ENCODE measurements around the gene ETS2. TPM values are rescaled to one million over a fixed set of nuclear protein-coding genes. Genes with fewer than 3 reads are reported as not detected.

ETS2 gene
- total RNA-seq, 2 experiments from 2014 or later = 17.0 to 20.1 TPM

- POLR2A ChIA-PET = no interaction called here
- CTCF ChIA-PET = no interaction called here
- H3K36me3 Mint-ChIP-seq (ENCODE audit: low read depth) = no peaks in the 10 kb centered on the region
- no peaks in the 10 kb centered on the region for H3K27me3 Mint-ChIP-seq (ENCODE audit: low read depth)
- ATAC-seq (no peak), DNase-seq (no peak)
- H3K4me1 Mint-ChIP-seq (ENCODE audit: low read depth) = peaks cover 7% of the 10 kb centered on the region
- H3K4me3 Mint-ChIP-seq = no peak overlapping the region
- no peak overlapping the region for H3K27ac Mint-ChIP-seq
- no peaks in the 10 kb centered on the region for H3K9me3 Mint-ChIP-seq (ENCODE audit: insufficient read depth)
These were observed 10.3 kb upstream of the ETS2 start for GRCh38 chr21:38795475-38795874.

DNA sequence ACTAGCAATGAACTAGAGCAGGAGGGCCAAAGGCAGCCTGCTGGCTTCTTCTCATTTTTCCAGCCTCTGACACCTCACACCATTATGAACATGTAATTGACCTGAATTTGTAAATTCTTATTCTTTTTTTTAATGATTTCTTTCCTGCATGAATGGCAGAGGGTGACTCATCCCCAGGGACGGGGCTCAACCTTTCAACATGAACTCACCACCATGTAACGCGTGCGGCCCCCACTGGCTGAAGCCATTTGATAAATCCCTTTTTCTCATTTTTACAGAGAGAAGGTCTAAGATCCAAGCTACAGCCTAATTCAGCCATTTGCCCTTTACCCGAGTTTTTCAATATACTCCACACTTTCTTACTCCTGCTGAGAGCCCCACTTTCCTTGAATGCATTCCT is 9.3 kb upstream of the ETS2 start:
- Mint-ChIP-seq H3K27ac (no peak overlapping the region), H3K36me3 (ENCODE audit: low read depth) (no peaks in the 10 kb centered on the region), H3K9me3 (ENCODE audit: insufficient read depth) (no peaks in the 10 kb centered on the region), H3K4me3 (no peak overlapping the region), H3K4me1 (ENCODE audit: low read depth) (no peaks in the 10 kb centered on the region), H3K27me3 (ENCODE audit: low read depth) (no peaks in the 10 kb centered on the region)
- CTCF ChIA-PET = no interaction called here
- ATAC-seq (no peak), DNase-seq (no peak)
- POLR2A ChIA-PET = no interaction called here

DNA sequence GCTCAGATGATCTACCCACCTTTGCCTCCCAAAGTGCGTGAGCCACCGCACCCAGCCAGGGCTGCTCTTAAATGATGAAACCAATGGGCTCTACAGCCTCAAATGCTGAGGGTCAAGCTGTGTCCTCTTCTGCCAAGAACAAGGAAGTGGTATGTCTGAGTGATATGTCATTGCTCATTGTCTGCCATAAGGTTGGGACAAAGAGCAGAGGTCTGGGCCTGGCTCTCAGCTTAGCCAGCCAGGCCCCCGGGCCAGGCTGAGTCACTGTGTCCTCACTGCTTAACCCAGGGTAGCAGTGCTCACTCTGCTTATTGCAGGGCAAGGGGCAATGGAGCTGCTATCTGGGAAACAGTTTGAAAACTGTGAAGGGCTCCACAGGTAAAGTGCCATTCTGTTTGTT is 8.3 kb upstream of the ETS2 start:
- no peak for DNase-seq
- ChIA-PET POLR2A (no interaction called here), CTCF (no interaction called here)
- no peaks in the 10 kb centered on the region for H3K9me3 Mint-ChIP-seq (ENCODE audit: insufficient read depth)
- H3K27ac Mint-ChIP-seq = no peak overlapping the region
- no peaks in the 10 kb centered on the region for H3K4me1 Mint-ChIP-seq (ENCODE audit: low read depth)
- H3K36me3 Mint-ChIP-seq (ENCODE audit: low read depth) = no peaks in the 10 kb centered on the region
- no peak overlapping the region for H3K4me3 Mint-ChIP-seq
- no peaks in the 10 kb centered on the region for H3K27me3 Mint-ChIP-seq (ENCODE audit: low read depth)
- ATAC-seq = no peak

- no peaks in the 10 kb centered on the region for H3K4me1 Mint-ChIP-seq (ENCODE audit: low read depth)
- no peak for DNase-seq
- POLR2A ChIA-PET = no interaction called here
- no peak overlapping the region for H3K4me3 Mint-ChIP-seq
- CTCF ChIA-PET = no interaction called here
- H3K27ac Mint-ChIP-seq = no peak overlapping the region
- ATAC-seq = no peak
- no peaks in the 10 kb centered on the region for H3K27me3 Mint-ChIP-seq (ENCODE audit: low read depth)
- H3K9me3 Mint-ChIP-seq (ENCODE audit: insufficient read depth) = no peaks in the 10 kb centered on the region
- H3K36me3 Mint-ChIP-seq (ENCODE audit: low read depth) = no peaks in the 10 kb centered on the region
These were observed 7.6 kb upstream of the ETS2 start for GRCh38 chr21:38798081-38798480.

GRCh38 chr21:38798481-38798882 is 7.2 kb upstream of the ETS2 start:
- H3K27ac Mint-ChIP-seq = no peak overlapping the region
- H3K4me1 Mint-ChIP-seq (ENCODE audit: low read depth) = no peaks in the 10 kb centered on the region
- DNase-seq = no peak
- no peaks in the 10 kb centered on the region for H3K27me3 Mint-ChIP-seq (ENCODE audit: low read depth)
- no peak for ATAC-seq
- no peak overlapping the region for H3K4me3 Mint-ChIP-seq
- H3K9me3 Mint-ChIP-seq (ENCODE audit: insufficient read depth) = no peaks in the 10 kb centered on the region
- H3K36me3 Mint-ChIP-seq (ENCODE audit: low read depth) = no peaks in the 10 kb centered on the region
- ChIA-PET POLR2A (no interaction called here), CTCF (no interaction called here)

- DNase-seq (no peak), ATAC-seq (no peak)
- H3K4me3 Mint-ChIP-seq = no peak overlapping the region
- H3K9me3 Mint-ChIP-seq (ENCODE audit: insufficient read depth) = no peaks in the 10 kb centered on the region
- peaks cover 8% of the 10 kb centered on the region for H3K4me1 Mint-ChIP-seq (ENCODE audit: low read depth)
- CTCF ChIA-PET = interaction anchor here (1.2 kb wide), 1 partner anchor 65 kb away, joined by 3 read pairs; no protein-coding TSS in a partner anchor
- no peaks in the 10 kb centered on the region for H3K36me3 Mint-ChIP-seq (ENCODE audit: low read depth)
- POLR2A ChIA-PET = no interaction called here
- H3K27me3 Mint-ChIP-seq (ENCODE audit: low read depth) = no peaks in the 10 kb centered on the region
- H3K27ac Mint-ChIP-seq = no peak overlapping the region
These were observed 5.5 kb upstream of the ETS2 start for GRCh38 chr21:38800046-38800758.

GRCh38 chr21:38800924-38801744 is 4.6 kb upstream of the ETS2 start:
- no peak overlapping the region for H3K27ac Mint-ChIP-seq
- no peaks in the 10 kb centered on the region for H3K27me3 Mint-ChIP-seq (ENCODE audit: low read depth)
- no peaks in the 10 kb centered on the region for H3K36me3 Mint-ChIP-seq (ENCODE audit: low read depth)
- no peak for ATAC-seq
- no peaks in the 10 kb centered on the region for H3K9me3 Mint-ChIP-seq (ENCODE audit: insufficient read depth)
- POLR2A ChIA-PET = no interaction called here
- peaks cover 8% of the 10 kb centered on the region for H3K4me1 Mint-ChIP-seq (ENCODE audit: low read depth)
- no peak overlapping the region for H3K4me3 Mint-ChIP-seq
- CTCF ChIA-PET = interaction anchor here (1.2 kb wide), 1 partner anchor 66 kb away, joined by 3 read pairs; no protein-coding TSS in a partner anchor
- DNase-seq = no peak

DNA sequence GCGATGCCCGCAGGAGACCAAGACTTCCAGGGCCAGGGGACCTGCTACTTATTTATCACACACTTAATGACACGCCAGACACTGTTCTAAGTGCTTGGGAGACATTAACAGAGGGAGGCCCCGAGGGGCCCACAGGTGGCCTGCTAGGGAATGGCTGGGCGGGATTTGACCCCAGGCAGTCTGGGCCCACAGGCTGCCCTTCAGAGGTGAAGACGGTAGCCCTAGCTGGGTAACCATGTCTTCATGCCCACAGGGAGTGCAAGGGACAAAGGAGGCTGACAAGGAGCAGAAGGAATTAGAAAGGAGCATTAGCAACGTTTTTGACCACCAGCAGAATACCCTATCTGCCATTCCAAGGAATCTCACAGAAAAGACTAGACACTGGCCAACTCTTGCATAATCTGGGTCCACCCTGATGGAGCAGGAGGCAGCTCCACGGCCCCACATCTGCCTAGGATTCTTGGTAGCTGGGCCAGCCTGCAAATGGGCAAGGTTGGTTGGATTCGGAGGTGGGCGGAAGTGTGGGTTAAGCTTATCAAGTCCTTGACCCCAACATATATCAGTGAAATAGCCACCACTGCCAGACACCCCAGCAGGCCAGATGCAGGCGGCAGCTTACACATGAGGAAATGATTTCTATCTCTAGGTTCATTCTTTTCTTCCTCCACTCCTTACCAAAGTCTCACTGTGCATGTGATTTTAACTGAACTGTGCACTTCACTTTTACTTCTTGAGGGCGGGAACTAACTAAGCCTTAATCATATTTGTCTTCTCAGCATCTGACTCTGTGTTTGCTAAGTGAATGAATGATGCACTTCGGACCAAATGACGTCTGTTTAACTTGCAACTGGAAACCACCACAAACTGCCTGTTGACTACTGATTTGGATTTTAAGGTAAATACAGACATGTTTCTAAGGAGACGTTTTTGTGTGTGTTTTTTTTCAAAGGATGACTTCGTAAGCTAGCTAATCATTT is 3.4 kb upstream of the ETS2 start:
- H3K4me1 Mint-ChIP-seq (ENCODE audit: low read depth) = peaks cover 14% of the 10 kb centered on the region
- no peaks in the 10 kb centered on the region for H3K36me3 Mint-ChIP-seq (ENCODE audit: low read depth)
- no peaks in the 10 kb centered on the region for H3K9me3 Mint-ChIP-seq (ENCODE audit: insufficient read depth)
- ATAC-seq = no peak
- ChIA-PET POLR2A (interaction anchor here (0.9 kb wide), 1 partner anchor 13 kb away, joined by 3 read pairs; no protein-coding TSS in a partner anchor), CTCF (interaction anchor here (2.1 kb wide), 1 partner anchor 35 kb away, joined by 11 read pairs; no protein-coding TSS in a partner anchor)
- H3K4me3 Mint-ChIP-seq = no peak overlapping the region
- no peak overlapping the region for H3K27ac Mint-ChIP-seq
- no peaks in the 10 kb centered on the region for H3K27me3 Mint-ChIP-seq (ENCODE audit: low read depth)
- DNase-seq = no peak

- ATAC-seq (no peak), DNase-seq (no peak)
- Mint-ChIP-seq H3K4me3 (no peak overlapping the region), H3K4me1 (ENCODE audit: low read depth) (peaks cover 22% of the 10 kb centered on the region), H3K27me3 (ENCODE audit: low read depth) (no peaks in the 10 kb centered on the region), H3K9me3 (ENCODE audit: insufficient read depth) (no peaks in the 10 kb centered on the region), H3K36me3 (ENCODE audit: low read depth) (peaks cover 8% of the 10 kb centered on the region), H3K27ac (no peak overlapping the region)
- ChIA-PET CTCF (interaction anchor here (0.9 to 2.1 kb wide), 2 partner anchors 26 to 35 kb away, joined by 3 to 11 read pairs; no protein-coding TSS in a partner anchor), POLR2A (interaction anchor here (0.9 kb wide), 1 partner anchor 12 kb away, joined by 3 read pairs; no protein-coding TSS in a partner anchor)
These were observed 2.6 kb upstream of the ETS2 start for GRCh38 chr21:38803075-38803660.

GRCh38 chr21:38804030-38804788 is 1.5 kb upstream of the ETS2 start:
- ChIA-PET POLR2A (interaction anchor here (2.0 kb wide), 1 partner anchor 35 kb away, joined by 10 read pairs; no protein-coding TSS in a partner anchor), CTCF (interaction anchor here (0.9 to 2.1 kb wide), 3 partner anchors 27 to 45 kb away, joined by 3 to 11 read pairs (median 3); no protein-coding TSS in a partner anchor)
- peaks cover 10% of the 10 kb centered on the region for H3K36me3 Mint-ChIP-seq (ENCODE audit: low read depth)
- no peaks in the 10 kb centered on the region for H3K9me3 Mint-ChIP-seq (ENCODE audit: insufficient read depth)
- H3K27ac Mint-ChIP-seq = peak overlapping the region; percentile 39
- DNase-seq (no peak), ATAC-seq (no peak)
- peaks cover 29% of the 10 kb centered on the region for H3K4me1 Mint-ChIP-seq (ENCODE audit: low read depth)
- H3K4me3 Mint-ChIP-seq = peak overlapping the region; percentile 76
- no peaks in the 10 kb centered on the region for H3K27me3 Mint-ChIP-seq (ENCODE audit: low read depth)
